C4-2B (cell line): ENCODE measurements around the gene FOXP1.

Experiments used
- ZFX ChIP-seq: fragments of 450-650 bp; IDR thresholded peaks from 2 replicates; pipeline ENCODE4 v1.6.1; 2017
- TF ChIP-seq, protein P1 (sequence below): fragments of 450-650 bp; conservative IDR thresholded peaks from 2 replicates; pipeline ENCODE4 v1.5.1; 2017; ENCODE audit warnings: mild to moderate bottlenecking

DNA sequence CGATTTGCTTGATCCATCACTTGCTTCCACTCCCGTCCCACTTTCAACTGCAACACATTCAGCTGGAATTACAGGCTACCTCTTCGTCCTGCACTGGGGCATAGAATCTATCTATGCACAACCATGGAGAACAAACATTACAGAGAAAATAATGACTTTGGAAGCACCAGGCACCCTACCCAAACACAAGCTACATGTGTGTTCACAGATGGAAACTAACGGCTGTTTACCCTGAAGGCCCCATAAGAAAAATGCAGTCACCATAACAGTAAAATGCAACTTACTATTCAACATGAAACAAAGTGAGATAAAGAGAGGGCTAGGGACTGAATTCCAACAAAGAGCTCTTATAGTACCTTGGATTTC, 496.8 kb downstream of the FOXP1 start:
- TF ChIP-seq, protein P1, sequence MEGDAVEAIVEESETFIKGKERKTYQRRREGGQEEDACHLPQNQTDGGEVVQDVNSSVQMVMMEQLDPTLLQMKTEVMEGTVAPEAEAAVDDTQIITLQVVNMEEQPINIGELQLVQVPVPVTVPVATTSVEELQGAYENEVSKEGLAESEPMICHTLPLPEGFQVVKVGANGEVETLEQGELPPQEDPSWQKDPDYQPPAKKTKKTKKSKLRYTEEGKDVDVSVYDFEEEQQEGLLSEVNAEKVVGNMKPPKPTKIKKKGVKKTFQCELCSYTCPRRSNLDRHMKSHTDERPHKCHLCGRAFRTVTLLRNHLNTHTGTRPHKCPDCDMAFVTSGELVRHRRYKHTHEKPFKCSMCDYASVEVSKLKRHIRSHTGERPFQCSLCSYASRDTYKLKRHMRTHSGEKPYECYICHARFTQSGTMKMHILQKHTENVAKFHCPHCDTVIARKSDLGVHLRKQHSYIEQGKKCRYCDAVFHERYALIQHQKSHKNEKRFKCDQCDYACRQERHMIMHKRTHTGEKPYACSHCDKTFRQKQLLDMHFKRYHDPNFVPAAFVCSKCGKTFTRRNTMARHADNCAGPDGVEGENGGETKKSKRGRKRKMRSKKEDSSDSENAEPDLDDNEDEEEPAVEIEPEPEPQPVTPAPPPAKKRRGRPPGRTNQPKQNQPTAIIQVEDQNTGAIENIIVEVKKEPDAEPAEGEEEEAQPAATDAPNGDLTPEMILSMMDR, result no peak
- no peak for TF ChIP-seq ZFX
